Activated T-cell treated with anti-CD3 and anti-CD28 coated beads, Interleukin-2, amount 50 U/mL, for 48 hours (primary cell): ENCODE results near the gene ZNF350.
"Not testable (repeated sequence)": the region's sequence is repeated elsewhere in the genome, so short reads cannot be mapped to it uniquely, and the experiment has no call there.

Experiments used
- DNase-seq, 2 experiments: peaks; one replicate each; pipeline ENCODE4 v3.0.0-alpha.2; 2020

The ZNF350 gene

GRCh38 chr19:51986309-51987291, at the start of gene ZNF350:
Gene ZNF350 (minus strand): TSS chr19:51986840. CDS start chr19:51974360, 12,480 bp downstream.
- peak; percentile 85 to 87 for DNase-seq

GRCh38 chr19:52034051-52034728, 47.5 kb upstream of the ZNF350 start:
- no peak for DNase-seq

DNA sequence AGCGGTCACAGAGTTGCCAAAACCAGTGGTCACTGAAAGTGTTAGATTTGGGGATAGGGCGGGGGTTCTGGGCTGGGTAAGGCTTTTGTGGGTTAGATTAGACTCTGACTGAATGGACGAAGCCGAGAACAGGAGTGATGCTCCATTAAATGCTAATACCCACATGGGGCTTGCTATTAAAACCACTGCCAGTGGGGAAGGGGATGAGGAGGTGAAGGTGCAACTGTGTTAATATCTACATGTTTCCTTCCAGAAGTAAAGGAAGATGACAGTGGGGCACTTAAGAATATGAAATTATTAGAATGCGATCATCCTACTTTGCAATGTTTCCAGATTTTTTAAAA, 42.1 kb upstream of the ZNF350 start:
- DNase-seq, result no peak

GRCh38 chr19:52028027-52028779, 41.6 kb upstream of the ZNF350 start, which contains the start of gene ZNF614:
Gene ZNF614 (minus strand): TSS chr19:52028379. CDS start chr19:52025745, 2,634 bp downstream.
- peak; percentile 89 to 91 for DNase-seq

DNA sequence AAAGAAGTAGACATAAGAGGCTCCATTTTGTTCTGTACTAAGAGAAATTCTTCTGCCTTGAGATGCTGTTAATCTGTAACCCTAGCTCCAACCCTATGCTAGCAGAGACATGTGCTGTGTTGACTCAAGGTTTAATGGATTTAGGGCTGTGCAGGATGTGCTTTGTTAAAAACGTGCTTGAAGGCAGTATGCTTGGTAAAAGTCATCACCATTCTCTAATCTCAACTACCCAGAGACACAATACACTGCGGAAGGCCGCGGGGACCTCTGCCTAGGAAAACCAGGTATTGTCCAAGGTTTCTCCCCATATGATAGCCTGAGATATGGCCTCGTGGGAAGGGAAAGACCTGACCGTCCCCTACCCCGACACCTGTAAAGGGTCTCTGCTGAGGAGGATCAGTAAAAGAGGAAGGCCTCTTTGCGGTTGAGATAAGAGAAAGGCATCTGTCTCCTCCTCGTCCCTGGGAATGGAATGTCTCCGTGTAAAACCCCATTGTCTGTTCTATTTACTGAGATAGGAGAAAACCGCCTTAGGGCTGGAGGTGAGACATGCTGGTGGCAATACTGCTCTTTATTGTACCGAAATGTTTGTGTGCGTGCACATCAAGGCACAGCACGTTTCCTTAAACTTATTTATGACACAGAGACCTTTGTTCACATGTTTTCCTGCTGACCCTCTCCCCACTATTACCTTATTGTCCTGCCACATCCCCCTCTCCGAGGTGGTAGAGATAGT, 39.8 kb upstream of the ZNF350 start:
- not testable (repeated sequence) for DNase-seq

DNA sequence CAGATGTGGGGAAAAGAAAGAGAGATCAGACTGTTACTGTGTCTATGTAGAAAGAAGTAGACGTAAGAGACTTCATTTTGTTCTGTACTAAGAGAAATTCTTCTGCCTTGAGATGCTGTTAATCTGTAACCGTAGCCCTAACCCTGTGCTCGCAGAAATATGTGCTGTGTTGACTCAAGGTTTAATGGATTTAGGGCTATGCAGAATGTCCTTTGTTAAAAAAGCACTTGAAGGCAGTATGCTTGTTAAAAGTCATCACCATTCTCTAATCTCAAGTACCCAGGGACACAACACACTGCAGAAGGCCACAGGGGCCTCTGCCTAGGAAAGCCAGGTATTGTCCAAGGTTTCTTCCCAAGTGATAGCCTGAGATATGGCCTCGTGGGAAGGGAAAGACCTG, 37.8 kb upstream of the ZNF350 start:
- DNase-seq, result not testable (repeated sequence)

GRCh38 chr19:52022193-52022592, 35.6 kb upstream of the ZNF350 start:
- no peak for DNase-seq

- no peak for DNase-seq
These were observed 33.9 kb upstream of the ZNF350 start for GRCh38 chr19:52020506-52020905.

DNA sequence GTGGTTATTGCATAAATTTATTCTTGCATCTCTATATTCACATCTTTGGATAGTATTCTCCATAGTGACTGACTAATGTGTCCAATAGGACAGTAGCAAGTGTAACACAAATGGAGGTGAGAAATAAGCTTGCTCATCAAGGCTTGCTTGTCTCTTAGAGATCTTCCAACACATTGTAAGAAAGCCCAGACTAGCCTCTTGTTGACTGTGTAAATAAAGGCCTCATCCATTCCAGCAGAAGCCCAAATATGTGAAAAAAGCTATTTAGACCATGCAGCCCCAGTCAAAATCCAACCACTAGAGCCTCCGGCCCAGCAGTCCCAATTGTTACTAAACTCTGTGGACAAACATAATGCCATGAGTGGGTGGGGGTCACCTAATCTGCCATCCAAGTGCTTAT, 24.0 kb upstream of the ZNF350 start:
- DNase-seq, result no peak

- DNase-seq, result peak; percentile 92 to 94
These were observed 21.3 kb upstream of the ZNF350 start, which contains the start of gene ZNF615 for GRCh38 chr19:52007806-52008557. Gene ZNF615 (minus strand): TSS chr19:52008211. CDS start chr19:52003711, 4,500 bp downstream.

DNA sequence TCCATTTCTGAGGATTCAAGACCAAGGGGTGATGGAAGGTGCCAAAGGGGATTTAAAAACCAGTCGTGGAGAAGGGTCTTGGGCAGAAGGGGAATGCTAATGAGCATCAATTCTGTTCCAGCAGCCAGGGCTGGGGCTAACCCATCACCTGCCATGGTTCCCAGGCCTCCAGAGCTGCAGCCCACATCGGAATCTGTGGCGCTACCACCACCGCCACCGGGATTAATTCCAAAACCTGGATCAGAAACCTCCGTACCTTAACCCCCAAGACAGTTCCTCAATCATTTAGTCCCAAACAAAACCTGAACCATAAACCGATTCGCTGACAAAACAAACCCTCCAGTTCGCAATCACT, 20.8 kb upstream of the ZNF350 start:
- no peak for DNase-seq

- no peak for DNase-seq
These were observed 7.5 kb upstream of the ZNF350 start for GRCh38 chr19:51994048-51994644.

- DNase-seq, result no peak
These were observed 6.8 kb upstream of the ZNF350 start for GRCh38 chr19:51993422-51993821.

DNA sequence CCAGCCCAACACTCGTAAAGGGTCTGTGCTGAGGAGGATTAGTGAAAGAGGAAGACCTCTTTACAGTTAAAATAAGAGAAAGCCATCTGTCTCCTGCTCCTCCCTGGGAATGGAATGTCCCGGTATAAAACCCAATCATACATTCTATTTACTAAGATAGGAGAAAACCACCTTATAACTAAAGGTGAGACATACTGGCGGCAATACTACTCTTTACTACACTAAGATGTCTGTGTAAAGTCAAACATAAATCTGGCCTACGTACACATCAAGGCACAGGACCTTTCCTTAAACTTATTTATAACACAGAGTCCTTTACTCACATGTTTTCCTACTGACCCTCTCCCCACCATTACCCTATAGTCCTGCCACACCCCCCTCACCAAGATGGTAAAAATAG, 3.3 kb downstream of the ZNF350 start:
- no peak for DNase-seq

DNA sequence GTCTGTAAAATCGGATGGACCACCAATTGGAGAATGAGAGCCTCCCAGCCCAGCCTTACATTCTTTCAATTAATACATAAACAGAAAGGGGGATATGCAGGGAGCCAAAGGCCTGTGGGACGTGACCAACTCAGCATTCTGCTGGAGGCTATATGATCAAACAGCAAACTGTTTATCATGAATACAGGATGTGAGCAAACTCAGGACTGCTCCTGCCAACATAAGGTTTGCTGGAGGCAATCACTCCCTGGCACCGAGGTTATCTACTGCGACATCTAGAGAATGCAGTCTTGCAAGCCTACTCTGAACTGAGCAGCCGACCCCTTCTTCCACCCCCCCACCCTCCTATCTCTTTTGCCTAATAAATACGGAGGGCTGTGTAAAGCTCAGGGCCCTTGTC, 5.7 kb downstream of the ZNF350 start:
- DNase-seq, result not testable (repeated sequence)

DNA sequence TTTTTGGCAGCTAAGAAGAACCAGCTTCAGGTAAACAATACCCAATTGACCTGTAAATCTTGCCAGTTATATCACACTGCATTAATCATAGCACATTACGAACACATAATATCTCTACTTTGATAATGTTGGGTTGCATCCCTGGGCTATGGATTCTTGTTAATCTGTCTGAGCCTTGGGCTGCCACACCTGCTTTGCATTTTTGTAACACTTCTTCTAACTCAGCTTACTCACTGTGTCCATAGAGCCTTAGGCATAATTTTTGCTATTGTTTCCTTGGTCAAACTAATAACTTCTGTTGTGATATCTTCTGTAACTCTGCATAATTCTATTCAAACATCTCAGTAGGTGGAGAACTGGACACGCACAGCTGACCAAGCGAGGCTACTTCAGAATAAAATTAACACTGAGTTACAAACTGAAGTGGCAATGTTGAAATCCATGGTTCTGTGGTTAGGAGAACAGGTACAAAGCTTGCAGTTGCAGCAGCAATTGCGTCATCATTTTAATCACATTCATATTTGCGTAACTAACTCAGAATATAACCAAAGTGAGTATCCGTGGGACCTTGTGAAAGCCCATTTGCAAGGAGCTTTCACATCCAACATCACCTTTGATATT, 6.4 kb downstream of the ZNF350 start:
- no peak for DNase-seq

DNA sequence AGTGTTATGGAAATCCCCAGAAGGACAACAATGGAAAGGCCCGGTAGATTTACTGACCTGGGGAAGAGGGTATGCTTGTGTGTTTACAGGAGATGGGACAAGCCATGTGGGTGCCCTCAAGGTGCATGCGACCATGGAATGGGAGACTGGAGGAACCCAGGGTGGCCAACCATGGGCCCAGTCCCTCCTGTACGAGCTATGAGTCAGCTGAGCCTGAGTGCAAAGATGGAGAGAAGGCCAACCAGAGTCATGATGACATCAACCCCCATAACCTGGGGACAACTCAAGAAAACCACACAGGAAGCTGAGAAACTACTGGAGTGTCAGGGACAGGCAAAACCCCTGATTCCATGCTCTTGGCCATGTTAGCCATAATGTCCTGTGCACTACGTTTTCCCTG, 7.8 kb downstream of the ZNF350 start:
- DNase-seq, result no peak

- no peak for DNase-seq
These were observed 9.3 kb downstream of the ZNF350 start for GRCh38 chr19:51977346-51977745.

GRCh38 chr19:51976852-51977251, 9.8 kb downstream of the ZNF350 start:
- DNase-seq, result no peak

DNA sequence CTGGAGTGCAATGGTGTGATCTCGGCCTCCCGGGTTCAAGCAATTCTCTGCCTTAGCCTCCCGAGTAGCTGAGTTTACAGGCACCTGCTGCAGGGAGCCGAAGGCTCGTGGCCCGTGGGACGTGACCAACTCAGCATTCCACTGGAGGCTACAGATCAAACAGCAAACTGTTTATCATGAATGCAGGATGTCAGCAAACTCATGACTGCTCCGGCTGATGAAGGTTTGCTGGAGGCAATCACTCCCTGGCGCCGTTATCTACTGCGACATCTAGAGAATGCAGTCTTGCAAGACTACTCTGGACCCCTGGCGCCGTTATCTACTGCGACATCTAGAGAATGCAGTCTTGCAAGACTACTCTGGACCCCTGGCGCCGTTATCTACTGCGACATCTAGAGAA, 10.9 kb downstream of the ZNF350 start:
- DNase-seq, result not testable (repeated sequence)

GRCh38 chr19:51971624-51972023, 15.0 kb downstream of the ZNF350 start:
- no peak for DNase-seq
